Measurements from ENCODE around the gene TRPV2.

The TRPV2 gene

DNA sequence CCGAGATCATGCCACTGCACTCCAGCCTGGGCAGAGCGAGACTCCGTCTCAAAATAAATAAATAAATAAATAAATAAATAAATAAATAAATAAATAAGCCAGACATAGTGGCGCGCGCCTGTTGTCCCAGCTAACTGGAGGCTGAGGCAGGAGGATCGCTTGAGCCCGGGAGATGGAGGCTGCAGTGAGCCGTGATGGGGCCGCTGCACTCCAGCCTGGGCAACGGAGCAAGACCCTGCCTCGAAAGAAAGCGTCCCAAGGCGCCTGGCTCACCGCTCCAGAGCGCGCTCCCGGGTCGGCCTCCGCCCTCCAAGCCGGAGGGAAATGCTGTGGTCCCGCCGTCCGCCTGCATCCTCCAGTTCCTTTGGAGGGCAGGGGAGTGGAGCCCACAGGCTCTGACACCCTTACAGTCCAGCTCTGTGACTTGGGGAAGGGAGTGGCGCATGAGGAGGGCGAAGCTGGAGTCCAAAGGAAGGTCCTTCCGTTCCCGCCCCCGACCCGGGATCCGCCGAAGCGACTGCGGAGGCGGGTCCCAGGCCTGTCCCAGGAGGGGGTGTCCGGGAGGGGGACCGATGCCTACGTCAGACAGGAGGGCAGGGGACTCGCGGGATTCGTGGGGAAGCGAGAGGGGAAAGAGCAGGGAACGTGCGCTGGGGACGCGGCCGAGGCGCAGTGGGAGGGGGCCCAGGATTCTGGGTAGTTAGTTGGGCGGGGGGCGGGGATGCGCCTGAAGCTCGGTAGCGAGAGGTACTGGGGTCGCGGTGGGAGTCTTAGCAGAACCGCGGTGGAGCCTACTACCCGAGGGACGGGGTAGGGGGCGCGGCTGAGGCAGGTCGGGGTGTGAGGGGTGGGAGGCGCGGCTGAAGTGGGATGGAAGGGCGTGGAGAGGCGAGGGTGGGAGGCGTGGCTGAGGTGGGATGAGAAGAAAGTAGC is 8.4 kb upstream of the TRPV2 start:
- no peak for DNase-seq

DNA sequence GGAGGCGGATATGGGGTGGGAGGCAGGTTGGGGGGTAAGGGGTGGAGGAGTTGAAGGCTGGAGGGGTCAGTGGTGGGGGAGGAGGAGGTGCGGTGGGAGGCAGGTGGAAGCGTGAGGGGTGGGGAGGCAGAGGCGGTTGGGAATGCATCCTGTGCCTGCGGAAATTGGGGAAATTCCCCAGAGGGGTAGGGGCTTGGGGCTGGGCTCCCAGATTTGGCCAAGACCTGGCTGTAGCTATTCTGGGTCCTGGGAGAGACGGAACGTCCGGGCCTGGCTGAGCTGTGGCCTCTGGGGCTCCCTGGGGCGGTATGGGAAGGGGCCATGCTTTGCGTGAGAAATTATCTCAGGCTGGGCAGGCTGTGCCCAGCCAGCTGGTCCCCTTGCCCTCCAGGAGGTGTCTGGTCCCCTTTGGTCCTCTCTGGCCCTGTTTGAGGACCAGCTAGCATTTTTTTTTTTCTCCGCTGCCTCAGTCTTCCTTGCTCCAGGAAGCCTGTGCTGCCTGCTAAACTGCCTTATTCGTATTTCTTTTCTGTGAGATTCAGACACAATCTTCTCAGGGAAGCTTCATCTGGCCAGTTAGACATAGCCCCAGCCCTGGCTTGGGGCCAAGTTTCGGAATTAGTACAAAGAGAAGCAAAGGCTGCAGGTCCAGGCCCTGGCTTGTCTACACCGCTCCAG is 7.3 kb upstream of the TRPV2 start:
- DNase-seq = no peak

GRCh38 chr17:16417399-16417798 is 2.0 kb downstream of the TRPV2 start:
- DNase-seq = no peak

DNA sequence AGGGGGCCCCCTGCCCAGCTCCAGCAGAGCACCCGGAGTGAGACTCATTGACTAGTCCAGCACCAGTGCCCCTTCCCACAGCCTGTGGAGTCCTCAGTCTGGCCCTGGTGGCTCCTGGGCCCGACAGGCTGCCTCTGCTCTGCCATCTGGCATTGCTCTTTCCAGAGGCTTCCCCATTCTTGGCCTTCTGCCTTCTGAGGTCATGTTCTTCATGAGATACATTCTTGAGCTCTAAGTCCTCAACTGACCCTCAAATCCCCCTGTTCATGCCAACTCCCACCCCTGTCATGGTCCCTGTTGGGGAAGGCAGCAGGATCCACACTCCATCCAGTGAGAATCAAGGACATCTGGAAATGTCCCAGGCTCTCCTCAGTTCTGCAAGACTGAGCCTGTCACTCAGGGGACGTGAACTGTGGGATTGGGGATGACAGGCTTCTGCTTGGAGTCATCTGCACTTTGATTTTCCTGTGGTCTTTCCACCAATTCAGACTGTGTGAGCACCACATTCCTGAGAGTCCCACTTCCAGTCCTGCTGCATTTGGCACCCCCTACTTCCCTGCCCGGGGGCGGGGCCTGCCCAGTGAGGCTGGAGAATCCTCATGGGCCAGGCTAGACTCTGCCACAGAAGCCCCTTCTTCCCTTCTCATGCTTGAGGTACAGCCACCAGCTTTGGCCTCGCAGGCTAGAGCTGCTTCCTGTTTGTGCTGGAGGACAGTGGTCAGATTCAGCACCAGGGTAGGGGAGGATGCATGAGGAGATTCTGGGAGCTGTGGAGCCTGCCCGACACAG is 2.7 kb downstream of the TRPV2 start:
- DNase-seq = no peak

DNA sequence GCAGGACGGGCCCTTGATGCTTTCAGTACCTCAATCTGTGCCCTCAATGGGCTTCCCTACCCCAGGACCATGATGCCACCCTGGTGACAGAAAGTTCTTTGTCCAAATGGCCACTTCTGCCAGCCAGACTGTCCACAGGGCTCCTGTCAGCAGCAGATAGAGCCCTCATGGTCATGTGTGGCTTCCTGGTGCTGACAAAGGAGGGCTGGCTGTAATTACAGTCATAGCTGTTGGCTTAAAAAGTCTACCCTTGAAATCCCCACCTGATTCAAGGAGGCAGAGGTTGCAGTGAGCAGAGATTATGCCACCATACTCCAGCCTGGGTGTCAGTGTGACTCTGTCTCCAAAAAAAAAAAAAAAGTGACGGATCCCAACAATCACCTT is 3.3 kb downstream of the TRPV2 start:
- no peak for DNase-seq

DNA sequence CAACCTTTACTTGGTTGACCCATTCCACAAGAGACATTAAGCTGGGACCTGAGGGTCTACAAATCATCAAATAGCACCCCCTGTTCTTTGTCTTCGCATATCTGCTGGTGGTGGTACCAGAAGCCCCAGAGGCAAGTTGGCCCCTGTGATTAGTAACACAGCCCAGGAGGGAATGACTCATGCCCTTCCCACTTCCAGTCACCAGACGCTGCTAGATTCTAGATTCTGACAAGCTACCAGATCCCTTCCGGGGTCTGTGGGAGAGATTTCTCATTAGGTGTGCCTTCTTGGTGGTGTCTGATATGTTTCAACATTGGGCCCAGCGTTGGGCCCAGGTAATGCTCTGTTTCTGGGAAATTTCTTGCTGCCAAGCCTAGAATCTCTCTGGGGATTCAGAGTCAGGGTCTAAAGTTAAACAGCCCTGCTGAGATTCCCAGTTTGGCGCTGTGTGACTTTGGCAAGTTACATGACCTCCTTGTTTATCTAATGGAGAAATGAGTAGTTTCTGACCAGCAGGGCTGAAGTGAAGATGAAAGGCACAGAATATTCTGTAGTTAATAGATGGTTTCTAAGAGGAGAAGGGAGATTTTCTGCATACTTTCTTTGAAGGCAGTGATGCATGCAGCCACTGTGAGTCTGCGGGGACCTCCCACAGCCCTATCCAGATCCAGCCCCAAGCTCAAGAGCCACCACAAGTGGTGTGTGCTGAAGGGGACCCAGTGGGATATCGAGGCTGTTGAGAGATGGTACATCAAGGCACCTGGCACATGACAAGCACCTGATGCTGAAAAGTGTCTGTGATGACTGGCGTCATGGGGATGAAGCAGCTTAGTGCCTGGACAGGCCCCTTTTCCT is 3.9 kb downstream of the TRPV2 start:
- DNase-seq = peak; percentile 74

GRCh38 chr17:16419929-16420271 is 4.5 kb downstream of the TRPV2 start:
- DNase-seq = peak; percentile 79

GRCh38 chr17:16422416-16422815 is 7.0 kb downstream of the TRPV2 start:
- DNase-seq = no peak

- no peak for DNase-seq
Observed at GRCh38 chr17:16423226-16423872, 8.0 kb downstream of the TRPV2 start.

- no peak for DNase-seq
Observed at GRCh38 chr17:16425202-16425601, 9.8 kb downstream of the TRPV2 start.

- DNase-seq = no peak
Observed at GRCh38 chr17:16425698-16426659, 10.6 kb downstream of the TRPV2 start.

- no peak for DNase-seq
Observed at GRCh38 chr17:16427020-16427419, 11.6 kb downstream of the TRPV2 start.

DNA sequence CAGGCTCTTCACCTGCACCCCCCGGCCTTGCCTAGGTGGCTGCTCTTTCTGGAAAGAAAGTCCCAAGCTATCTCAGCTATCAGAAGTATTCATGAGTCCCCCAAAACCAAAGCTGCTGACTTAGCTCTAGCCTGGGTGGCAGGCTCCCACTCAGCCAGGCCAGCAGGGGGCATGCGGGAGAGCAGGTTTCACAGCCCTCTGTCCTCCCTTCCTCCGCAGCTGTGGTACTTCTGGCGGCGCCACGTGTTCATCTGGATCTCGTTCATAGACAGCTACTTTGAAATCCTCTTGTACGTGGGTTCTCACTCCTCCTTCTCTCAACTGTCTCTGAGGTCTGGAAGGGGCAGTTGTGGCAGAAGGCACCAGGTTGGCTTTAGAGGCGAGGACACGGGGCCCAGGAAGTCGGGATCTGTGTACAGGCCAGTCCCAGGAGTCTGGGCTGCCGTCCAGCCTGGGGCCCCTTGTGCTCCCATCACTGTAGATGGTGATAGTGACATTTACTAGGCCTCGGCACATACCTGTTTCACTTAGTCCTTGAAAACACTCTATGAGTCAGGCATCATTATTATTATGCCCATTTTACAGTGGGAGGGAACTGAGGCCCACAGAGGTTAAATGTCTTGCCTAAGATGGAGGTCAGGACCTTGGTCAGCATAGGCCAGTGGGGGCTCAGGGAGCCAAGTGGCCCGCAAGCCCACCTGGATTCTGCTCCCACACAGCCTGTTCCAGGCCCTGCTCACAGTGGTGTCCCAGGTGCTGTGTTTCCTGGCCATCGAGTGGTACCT is 12.9 kb downstream of the TRPV2 start:
- peak; percentile 79 for DNase-seq

GRCh38 chr17:16429083-16429482 is 13.7 kb downstream of the TRPV2 start:
- no peak for DNase-seq

DNA sequence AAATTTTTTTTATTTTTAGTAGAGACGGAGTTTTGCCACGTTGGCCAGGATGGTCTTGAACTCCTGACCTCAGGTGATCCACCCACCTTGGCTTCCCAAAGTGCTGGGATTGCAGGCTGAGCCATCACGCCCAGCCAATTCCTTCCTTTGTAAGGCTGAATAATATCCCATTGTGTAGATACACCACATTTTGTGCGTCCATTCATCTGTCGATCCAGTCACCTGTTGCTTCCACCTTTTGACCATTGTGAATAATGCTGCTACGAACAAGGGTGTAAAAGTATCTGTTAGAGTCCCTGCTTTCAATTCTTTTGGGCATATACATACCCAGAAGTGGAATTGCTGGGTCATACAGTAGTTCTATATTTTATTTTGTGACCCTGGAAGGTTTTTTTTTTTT is 15.3 kb downstream of the TRPV2 start:
- DNase-seq = no peak

DNA sequence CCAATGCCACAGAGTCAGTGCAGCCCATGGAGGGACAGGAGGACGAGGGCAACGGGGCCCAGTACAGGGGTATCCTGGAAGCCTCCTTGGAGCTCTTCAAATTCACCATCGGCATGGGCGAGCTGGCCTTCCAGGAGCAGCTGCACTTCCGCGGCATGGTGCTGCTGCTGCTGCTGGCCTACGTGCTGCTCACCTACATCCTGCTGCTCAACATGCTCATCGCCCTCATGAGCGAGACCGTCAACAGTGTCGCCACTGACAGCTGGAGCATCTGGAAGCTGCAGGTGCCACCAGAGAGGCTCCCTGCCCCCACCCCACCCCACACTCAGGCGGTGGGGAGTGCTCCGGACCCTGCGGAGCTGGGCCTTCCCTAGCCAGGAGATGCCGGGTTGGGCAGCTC is 16.6 kb downstream of the TRPV2 start:
- DNase-seq = no peak

- DNase-seq = no peak
Observed at GRCh38 chr17:16433514-16433913, 18.1 kb downstream of the TRPV2 start.

DNA sequence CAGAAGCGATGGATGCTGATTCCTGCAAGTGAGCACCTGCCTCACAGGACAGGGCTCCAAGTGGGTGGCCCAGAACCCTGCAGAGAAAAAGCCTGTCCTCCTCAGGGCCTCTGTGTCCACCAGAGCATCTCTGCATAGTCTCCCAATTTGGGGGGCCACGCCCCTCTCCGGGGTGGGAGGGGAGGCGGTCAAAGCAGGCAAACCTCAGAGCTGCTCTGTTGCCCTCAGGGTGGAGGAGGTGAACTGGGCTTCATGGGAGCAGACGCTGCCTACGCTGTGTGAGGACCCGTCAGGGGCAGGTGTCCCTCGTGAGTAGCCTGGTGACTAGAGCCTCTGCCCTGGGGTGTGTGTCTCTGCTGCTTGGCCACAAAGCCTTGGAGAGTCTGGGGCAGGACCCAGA is 19.3 kb downstream of the TRPV2 start:
- no peak for DNase-seq

- no peak for DNase-seq
Observed at GRCh38 chr17:16435925-16436886, 20.8 kb downstream of the TRPV2 start.
